HG02610 (cell line): Measurements from ENCODE around the gene NCR2.

Experiments used
- ATAC-seq: cut with Tn5 transposase; IDR thresholded peaks from one replicate; pipeline ENCODE4 v1.9.1; 2021; ENCODE audit warnings: mild to moderate bottlenecking, moderate library complexity; ENCODE audit not compliant: unreplicated experiment

Gene NCR2

DNA sequence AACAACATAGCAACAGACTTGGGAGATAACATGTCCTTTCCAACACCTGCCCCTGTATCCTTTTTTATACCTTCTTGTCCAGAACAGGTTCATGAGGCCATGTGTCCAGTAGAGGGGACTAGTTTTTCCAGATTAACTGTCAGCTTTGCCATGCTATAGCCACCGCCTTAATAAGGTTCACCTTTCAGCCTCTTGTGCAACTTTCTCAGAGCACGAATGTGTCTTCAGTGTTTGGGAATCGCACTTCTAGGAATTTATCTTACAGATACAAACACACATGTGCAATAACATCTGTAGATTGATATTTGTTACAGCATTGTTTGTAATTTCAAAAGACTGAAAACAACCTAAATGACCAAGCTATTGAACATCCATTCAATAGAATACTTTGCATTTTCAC is 21.4 kb downstream of the NCR2 start:
- no peak for ATAC-seq

DNA sequence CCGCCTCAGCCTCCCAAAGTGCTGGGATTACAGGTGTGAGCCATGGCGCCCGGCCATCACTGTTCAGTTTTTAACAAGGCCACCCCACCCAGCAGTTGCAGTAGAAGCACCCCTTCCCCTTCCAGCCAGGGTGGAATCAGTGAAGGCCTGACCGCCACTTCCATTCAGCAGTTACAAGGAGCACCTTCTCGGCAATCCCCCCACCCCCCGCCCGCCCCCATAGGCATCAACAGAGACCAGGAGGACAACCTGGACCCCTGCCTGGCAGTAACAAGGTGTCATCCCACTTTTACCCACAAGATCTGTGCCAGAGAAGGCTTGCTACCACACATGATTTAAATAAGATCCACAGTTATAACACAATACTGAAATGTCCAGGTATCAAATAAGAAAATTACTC is 23.1 kb downstream of the NCR2 start:
- no peak for ATAC-seq

- no peak for ATAC-seq
These were observed 24.4 kb downstream of the NCR2 start for GRCh38 chr6:41359617-41360313.

- no peak for ATAC-seq
These were observed 24.9 kb downstream of the NCR2 start for GRCh38 chr6:41360314-41360685.

GRCh38 chr6:41366150-41366549 is 30.7 kb downstream of the NCR2 start:
- no peak for ATAC-seq

GRCh38 chr6:41367061-41367460 is 31.7 kb downstream of the NCR2 start:
- no peak for ATAC-seq

DNA sequence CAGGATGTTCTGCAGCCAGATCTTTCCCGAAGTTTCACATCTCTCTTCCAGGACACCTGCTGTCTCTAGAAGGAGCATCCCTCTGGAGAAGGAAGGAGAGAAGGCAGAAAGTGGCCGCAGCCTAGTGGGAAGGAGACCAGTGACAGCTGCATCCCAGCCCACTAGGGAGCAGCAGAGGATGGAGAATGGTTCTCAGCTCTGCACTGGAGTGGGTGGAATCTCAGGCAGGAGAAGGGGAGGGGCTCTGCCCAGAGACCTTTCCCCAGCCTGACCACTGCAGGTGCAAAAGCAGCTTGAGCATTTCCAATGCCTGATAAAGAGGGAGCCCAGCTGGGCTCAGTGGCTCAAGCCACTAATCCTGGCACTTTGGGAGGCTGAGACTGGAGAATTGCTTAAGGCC is 32.3 kb downstream of the NCR2 start:
- ATAC-seq, result no peak

- ATAC-seq, result no peak
These were observed 35.2 kb downstream of the NCR2 start for GRCh38 chr6:41370488-41371111.

DNA sequence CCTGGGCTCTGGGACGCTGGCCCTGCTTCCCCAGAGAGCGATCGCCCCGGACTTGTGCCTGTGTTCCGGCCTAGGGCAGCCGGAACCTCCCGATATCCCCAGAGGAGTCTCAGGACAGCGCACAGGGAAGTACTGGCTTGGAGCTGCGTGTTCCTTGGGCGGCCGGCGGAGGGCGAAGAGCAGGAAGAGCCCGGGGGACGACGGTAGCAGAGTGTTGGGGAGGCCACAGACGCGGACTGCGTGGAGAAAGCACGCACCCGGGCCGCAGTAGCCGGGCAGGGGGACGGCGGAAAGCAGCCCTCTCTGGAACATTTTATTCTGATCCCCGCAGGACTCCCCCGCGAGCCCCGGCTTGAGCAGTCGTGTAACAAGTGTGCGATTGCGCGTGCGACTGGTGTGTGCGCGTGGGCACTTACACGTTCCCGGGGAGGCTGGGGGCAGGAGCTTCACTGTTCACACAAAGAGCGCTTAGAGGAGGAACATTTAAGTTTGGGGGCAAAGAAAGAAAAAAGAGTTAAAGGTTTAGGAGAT is 36.1 kb downstream of the NCR2 start:
- ATAC-seq, result no peak

DNA sequence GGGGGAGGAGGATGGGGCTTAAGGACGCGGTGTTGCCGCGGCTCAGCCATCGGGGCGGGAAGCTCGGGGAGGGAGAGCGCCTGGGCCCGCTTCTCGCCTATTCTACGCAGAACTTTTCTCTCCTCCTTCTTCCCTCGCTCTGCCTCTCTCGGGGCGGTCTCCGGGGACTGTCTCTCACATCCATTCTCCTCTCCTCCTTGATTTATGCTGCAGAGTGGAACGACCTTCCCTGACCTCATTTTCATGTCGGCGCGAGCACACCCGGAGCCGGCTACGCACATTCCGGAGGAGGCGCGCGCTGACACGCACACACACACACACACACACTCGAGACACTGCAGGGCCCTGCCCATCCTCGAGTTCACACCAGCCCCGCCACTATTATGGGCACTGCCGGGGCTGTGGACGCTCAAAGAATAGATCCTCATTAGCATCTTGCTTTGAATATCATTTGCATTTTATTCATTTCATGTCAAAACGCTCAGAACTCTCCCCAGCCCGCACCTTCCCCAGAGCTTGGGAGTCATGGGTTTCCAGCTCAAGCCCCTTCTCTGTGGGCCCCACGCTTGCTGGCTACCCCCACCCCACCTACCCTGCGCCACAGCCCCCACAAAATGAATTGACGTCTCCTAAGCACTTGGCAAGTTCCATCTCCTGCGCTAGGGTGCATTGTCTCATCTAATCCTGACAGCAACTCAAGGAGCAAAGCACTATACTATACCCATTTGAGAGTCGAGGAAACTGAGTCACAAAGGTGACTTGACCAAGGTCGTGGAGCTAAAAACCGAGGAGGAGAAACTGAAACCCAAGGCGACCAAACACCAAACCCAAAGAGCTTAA is 36.8 kb downstream of the NCR2 start:
- ATAC-seq, result no peak

- no peak for ATAC-seq
These were observed 37.6 kb downstream of the NCR2 start for GRCh38 chr6:41372832-41373626.

DNA sequence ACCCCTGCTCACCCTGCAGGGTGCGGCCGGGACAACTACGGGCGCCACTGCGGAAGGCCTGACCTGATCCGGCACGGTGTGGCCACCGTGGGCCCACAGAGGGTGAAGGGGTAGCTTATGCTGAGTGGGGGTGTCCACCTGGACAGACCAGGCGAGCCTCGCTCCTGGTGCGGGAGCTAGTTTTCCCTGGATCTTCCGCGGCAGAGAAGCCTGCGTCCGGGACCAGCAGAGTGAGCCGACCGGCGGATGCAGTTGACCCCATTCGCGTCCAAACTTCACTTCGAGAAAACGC is 38.2 kb downstream of the NCR2 start:
- no peak for ATAC-seq

DNA sequence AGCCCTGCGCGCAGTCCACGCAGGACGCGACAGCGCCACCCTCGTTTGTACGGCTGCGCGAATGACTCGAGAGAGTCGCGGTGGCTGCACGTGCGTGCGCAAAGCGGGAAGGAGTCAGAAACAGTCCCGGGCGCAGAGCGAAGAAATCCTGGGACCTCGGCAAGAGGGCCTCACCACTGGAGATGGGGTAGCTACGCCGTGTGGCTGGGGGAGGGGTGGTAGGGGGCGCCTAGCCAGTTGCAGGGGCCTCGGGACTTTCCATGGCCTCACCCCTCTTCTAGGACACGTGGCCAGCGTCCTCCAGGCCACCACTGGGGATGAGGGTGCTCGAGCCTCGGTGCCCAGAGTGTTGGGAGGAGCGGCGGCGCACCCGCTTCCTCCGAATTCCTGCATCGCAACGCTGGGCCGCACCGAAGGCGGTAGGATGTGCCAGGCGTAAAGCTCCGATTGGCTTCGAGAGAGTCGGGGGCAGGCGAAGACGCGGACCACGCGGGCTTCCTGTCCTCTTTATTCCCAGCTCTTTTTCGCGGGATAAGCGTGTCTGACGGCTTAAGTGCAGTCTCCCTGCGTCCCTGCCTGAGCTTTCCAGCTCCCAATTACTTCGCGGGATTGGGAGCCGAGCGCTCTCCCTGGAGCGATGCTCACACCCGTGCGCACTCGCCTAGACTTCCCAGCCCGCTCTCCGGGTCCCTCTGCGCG is 38.7 kb downstream of the NCR2 start:
- no peak for ATAC-seq

GRCh38 chr6:41374618-41375590 is 39.5 kb downstream of the NCR2 start:
- no peak for ATAC-seq

DNA sequence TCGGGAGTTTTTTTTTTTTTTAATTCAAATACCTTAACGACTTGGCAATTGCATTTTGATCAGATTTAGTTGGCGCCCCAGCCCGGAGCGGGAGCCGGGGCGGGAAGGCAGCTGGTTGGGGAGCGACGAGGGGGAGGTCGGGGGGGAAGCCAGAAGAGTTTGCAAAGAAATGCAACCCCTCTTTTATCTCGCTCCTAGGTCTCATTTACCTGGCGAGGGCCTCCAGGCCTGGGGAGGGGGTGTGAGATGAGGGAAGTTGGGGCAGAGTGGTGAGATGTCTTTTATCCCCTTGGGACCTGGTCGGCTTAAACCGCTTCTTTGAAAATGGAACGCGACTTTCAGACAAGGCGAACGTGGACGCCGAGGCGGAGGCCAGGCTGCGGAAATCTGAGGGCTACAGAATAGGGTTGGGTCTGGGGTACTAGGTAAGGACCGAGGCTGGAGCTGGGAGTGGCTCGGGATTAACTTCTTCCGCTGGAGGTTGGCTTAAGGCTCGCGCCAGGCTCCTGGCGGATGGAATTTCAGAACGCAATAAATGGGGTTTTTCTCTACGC is 40.3 kb downstream of the NCR2 start:
- no peak for ATAC-seq

DNA sequence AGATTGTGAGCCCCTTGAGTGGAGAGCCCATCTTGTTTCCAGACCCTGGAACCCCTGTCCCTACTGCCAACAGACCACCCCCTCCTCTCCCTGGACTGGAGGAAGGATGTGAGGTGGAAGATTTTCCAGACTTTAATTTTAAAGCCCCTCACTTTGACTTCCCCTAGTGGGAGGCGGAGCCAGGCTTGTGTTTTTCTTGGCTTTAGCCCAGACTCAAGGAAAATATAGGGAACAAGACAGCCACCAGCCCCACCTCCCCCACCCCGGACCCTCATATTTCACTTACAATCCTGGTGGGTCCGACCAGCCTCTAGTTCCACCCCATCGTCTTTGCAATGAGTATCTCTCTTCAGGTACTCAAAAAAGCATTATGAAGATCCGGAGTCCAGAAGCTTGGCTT is 40.8 kb downstream of the NCR2 start:
- no peak for ATAC-seq

DNA sequence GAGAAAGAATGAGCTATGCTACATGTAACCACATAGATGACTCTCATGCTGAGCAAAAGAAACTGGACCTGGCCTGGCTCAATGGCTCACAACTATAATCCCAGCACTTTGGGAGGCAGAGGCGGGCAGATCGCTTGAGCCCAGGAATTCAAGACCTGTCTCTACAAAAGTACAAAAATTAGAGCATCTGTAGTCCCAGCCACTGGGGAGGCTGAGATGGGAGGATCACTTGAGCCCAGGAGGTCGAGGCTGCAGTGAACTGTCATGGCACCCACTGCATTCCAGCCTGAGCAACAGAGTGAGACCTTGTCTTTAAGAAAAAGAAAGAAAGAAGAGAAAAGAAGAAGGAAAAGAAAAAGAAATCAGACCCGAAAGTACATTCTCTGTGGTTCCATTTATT is 41.7 kb downstream of the NCR2 start:
- ATAC-seq, result no peak

DNA sequence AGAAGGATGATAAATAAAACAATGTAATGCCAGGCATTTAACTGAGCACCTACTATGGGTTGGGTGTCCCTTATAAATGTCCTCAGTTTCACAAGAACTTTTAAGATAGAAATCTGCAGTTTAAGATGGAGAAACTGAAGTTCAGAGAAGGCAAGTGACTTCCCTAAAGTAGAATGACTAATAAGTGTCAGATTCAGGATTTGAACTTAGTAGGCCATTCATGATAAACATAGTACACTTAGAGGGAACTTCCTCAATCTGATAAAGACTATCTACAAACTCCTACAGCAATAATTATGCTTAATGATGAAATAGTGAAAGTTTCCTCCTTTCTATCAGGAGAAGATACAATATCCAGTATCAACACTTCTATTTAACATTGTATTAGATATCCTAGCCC is 43.9 kb downstream of the NCR2 start:
- ATAC-seq, result no peak

DNA sequence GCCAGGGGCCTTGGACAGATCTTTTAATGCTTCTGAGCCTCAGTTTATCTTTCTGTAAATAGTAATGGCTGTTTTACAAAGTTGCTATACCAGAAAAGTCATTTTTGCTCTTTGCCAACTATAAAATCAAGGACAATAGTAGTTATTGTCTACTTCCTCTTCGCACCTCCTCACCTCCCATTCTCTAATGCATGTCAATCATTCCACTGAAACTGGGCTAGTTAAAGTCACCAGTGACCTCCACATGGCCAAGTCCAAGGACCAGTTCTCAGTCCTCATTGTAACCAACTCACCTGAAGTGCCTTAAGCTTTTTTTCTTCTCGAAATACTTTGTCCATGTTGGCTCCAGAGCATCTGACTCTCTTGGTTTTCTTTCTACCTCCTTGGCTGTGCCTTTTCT is 51.2 kb downstream of the NCR2 start:
- no peak for ATAC-seq
